RWPE2 (cell line): ENCODE results near the gene SELPLG.

Source experiments
- ATAC-seq: fragments of 200-7000 bp; cut with Tn5 transposase; 3 replicates; pipeline ENCODE4 v1.9.1; 2021; ENCODE audit warnings: low read depth
- DNase-seq: peaks from one replicate; pipeline ENCODE4 v3.0.0-alpha.2; 2020; ENCODE audit warnings: low spot score
- H3K27ac ChIP-seq: fragments of 450-650 bp; 2 replicates; pipeline ENCODE4 v1.5.1; 2017; ENCODE audit warnings: mild to moderate bottlenecking; ENCODE audit not compliant: poor library complexity, severe bottlenecking
- H3K27me3 ChIP-seq: fragments of 250-450 bp; sonication (Bioruptor Pico); 2 replicates; pipeline ENCODE4 v1.5.1; 2021; ENCODE audit warnings: mild to moderate bottlenecking, moderate library complexity; ENCODE audit not compliant: insufficient read depth, poor library complexity, severe bottlenecking
- H3K36me3 ChIP-seq: fragments of 250-450 bp; sonication (Bioruptor Pico); 2 replicates; pipeline ENCODE4 v1.5.1; 2020; ENCODE audit warnings: low read depth, mild to moderate bottlenecking, moderate library complexity
- H3K4me1 ChIP-seq: fragments of 250-450 bp; sonication (Bioruptor Pico); 2 replicates; pipeline ENCODE4 v1.5.1; 2021; ENCODE audit warnings: mild to moderate bottlenecking, moderate library complexity; ENCODE audit not compliant: insufficient read depth, poor library complexity, severe bottlenecking
- H3K4me3 ChIP-seq: fragments of 250-450 bp; sonication (Bioruptor Pico); 2 replicates; pipeline ENCODE4 v1.5.1; 2021; ENCODE audit warnings: mild to moderate bottlenecking, moderate library complexity; ENCODE audit not compliant: severe bottlenecking
- H3K9me3 ChIP-seq: fragments of 250-450 bp; sonication (Bioruptor Pico); 2 replicates; pipeline ENCODE4 v1.5.1; 2021; ENCODE audit warnings: mild to moderate bottlenecking, moderate library complexity; ENCODE audit not compliant: severe bottlenecking
- CTCF ChIP-seq: fragments of 450-650 bp; IDR thresholded peaks from one replicate; pipeline ENCODE4 v1.5.1; 2017; ENCODE audit warnings: mild to moderate bottlenecking, moderate library complexity; ENCODE audit not compliant: poor library complexity, severe bottlenecking

SELPLG gene

GRCh38 chr12:108629824-108630476, 3.7 kb downstream of the SELPLG start:
- H3K27me3 ChIP-seq: no peaks in the 10 kb centered on the region
- H3K27ac ChIP-seq: peak overlapping the region; percentile 84
- TF ChIP-seq CTCF: no peak
- DNase-seq: peak; percentile 83
- peaks cover 39% of the 10 kb centered on the region for H3K4me1 ChIP-seq
- peak; percentile 72 for ATAC-seq
- H3K36me3 ChIP-seq: no peaks in the 10 kb centered on the region
- H3K9me3 ChIP-seq: no peaks in the 10 kb centered on the region
- no peak overlapping the region for H3K4me3 ChIP-seq

- no peaks in the 10 kb centered on the region for H3K9me3 ChIP-seq
- H3K36me3 ChIP-seq: no peaks in the 10 kb centered on the region
- peaks cover 39% of the 10 kb centered on the region for H3K4me1 ChIP-seq
- no peak overlapping the region for H3K4me3 ChIP-seq
- H3K27me3 ChIP-seq: no peaks in the 10 kb centered on the region
- peak overlapping the region; percentile 84 for H3K27ac ChIP-seq
- TF ChIP-seq CTCF: no peak
- DNase-seq (no peak), ATAC-seq (no peak)
These were observed 4.5 kb downstream of the SELPLG start for GRCh38 chr12:108629151-108629550.

GRCh38 chr12:108627134-108627920, 6.4 kb downstream of the SELPLG start:
- Histone ChIP-seq H3K27ac (peak overlapping the region; percentile 84), H3K27me3 (no peaks in the 10 kb centered on the region), H3K4me3 (no peak overlapping the region), H3K36me3 (no peaks in the 10 kb centered on the region), H3K9me3 (no peaks in the 10 kb centered on the region), H3K4me1 (peaks cover 39% of the 10 kb centered on the region)
- ATAC-seq: no peak
- DNase-seq: no peak
- no peak for TF ChIP-seq CTCF

GRCh38 chr12:108625228-108625627, 8.5 kb downstream of the SELPLG start:
- no peaks in the 10 kb centered on the region for H3K9me3 ChIP-seq
- no peak overlapping the region for H3K27ac ChIP-seq
- H3K4me3 ChIP-seq: no peak overlapping the region
- no peaks in the 10 kb centered on the region for H3K36me3 ChIP-seq
- DNase-seq (no peak), ATAC-seq (no peak)
- H3K27me3 ChIP-seq: no peaks in the 10 kb centered on the region
- no peak for TF ChIP-seq CTCF
- peaks cover 23% of the 10 kb centered on the region for H3K4me1 ChIP-seq

- H3K4me1 ChIP-seq: peaks cover 7% of the 10 kb centered on the region
- no peaks in the 10 kb centered on the region for H3K9me3 ChIP-seq
- H3K27me3 ChIP-seq: no peaks in the 10 kb centered on the region
- no peak overlapping the region for H3K4me3 ChIP-seq
- no peak for ATAC-seq
- no peak for DNase-seq
- H3K27ac ChIP-seq: no peak overlapping the region
- no peaks in the 10 kb centered on the region for H3K36me3 ChIP-seq
- TF ChIP-seq CTCF: no peak
These were observed 10.1 kb downstream of the SELPLG start for GRCh38 chr12:108623577-108623976.
